Hematopoietic multipotent progenitor cell treated with erythropoietin and hydrocortisone succinate and interleukin-3 and kit ligand, for 6 days (in vitro differentiated cells): ENCODE measurements around the gene PLSCR1.

ENCODE experiments used
- DNase-seq: peaks from one replicate; pipeline ENCODE4 v3.0.0-alpha.2; 2015

The PLSCR1 gene

GRCh38 chr3:146470425-146470990 lies 73.9 kb downstream of the PLSCR1 start:
- no peak for DNase-seq

DNA sequence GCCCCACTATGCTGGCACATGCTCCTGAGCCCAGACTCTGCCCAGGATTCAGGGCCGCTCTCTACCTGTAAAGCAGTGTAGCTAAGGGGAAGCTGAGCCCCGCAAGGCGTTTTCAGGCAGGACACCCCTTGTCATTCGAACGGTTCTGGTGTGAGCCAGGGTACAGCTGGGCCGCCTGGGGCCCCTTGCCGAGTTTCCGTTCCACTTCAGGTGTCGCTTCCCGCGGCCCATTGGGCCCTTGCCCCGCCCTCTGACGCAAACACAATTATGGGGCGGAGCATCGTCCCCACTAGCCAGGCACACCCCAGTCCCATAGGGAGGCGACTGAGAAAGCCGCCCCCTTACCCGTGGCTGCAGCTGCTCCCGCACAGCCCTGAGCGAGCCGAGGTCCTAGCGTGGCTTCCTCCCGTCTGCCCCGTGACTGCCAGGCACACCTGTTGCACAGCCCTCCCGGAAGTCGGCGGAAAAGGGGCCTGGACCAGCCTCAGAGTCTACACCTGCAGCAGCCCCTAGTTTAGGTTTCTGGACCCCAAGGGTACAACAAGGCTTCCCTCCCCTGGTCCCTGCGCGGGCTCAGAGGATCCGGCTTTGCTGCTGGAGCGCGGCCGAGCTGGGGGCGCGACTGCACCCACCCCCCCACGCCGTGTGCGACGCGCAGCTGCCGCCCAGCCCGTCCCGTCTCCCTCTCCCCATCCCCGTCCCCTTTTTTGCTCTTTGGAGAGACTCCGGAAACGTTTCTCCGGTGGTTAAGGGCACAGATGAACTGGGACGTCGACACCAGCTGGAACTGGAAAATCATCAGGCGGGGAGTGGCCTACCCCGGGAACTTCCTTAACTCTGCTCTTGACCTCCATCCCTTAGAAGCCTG lies 75.0 kb downstream of the PLSCR1 start, which contains the start of gene PLSCR2:
Gene PLSCR2, minus strand, starts transcription at position 412 of the 868 bp plus-strand sequence. CDS start 9,657 bp downstream, outside the sequence.
- DNase-seq = peak; percentile 74

GRCh38 chr3:146468671-146469149 lies 75.7 kb downstream of the PLSCR1 start:
- peak; percentile 36 for DNase-seq

DNA sequence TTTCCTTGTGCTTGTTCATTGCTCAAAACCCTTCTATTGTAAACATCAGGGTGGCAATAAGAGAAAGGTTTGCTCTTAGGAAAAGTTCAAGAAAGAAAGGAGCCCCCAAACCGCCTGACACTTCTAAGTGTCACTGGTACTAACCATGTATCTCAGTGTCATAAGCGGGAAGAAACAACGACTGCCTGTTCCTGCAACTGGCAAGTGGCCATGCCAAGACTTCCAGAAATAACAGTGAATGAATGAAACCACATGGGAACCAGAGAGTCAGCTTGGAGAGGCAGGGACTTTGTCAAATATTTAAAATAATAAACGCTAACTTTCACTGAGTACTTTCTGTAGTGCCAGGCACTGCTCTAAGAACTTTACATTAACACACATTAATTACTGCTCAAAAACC lies 76.2 kb downstream of the PLSCR1 start:
- DNase-seq = no peak

- DNase-seq = no peak
Observed at GRCh38 chr3:146466604-146467003, 77.8 kb downstream of the PLSCR1 start.

- no peak for DNase-seq
Observed at GRCh38 chr3:146465693-146466465, 78.5 kb downstream of the PLSCR1 start.
